Liver (tissue), 9 donors: ENCODE results near the gene COX20. TPM values are rescaled to one million over a fixed set of nuclear protein-coding genes. Genes with fewer than 3 reads are reported as not detected.

Experiments
- DNase-seq: peaks from one replicate; pipeline ENCODE4 v3.0.0-alpha.2; 2017; ENCODE audit warnings: low spot score
- H3K27ac ChIP-seq, 2 donors: one replicate each; pipeline ENCODE4 v1.7.0; 2013; ENCODE audit warnings: inconsistent platforms in 2 of 2, low read length in 2 of 2, control low read depth in 1 of 2, low read depth in 1 of 2, mild to moderate bottlenecking in 1 of 2
- H3K27me3 ChIP-seq, 4 donors: one replicate each; pipeline versions ENCODE4 v1.6.1 to v1.7.0; 2013; ENCODE audit warnings: low read length in 3 of 4, inconsistent platforms in 1 of 4, mild to moderate bottlenecking in 1 of 4, moderate library complexity in 1 of 4; ENCODE audit not compliant: control insufficient read depth in 4 of 4, insufficient read depth in 4 of 4
- H3K36me3 ChIP-seq, 4 donors: one replicate each; pipeline versions ENCODE4 v1.6.1 to v1.7.0; 2013; ENCODE audit warnings: low read length in 3 of 4, mild to moderate bottlenecking in 3 of 4, low read depth in 1 of 4, moderate library complexity in 1 of 4; ENCODE audit not compliant: control insufficient read depth in 4 of 4, insufficient read depth in 3 of 4
- H3K4me1 ChIP-seq, 4 donors: one replicate each; pipeline versions ENCODE4 v1.6.1 to v1.7.0; 2013; ENCODE audit warnings: low read length in 3 of 4, mild to moderate bottlenecking in 3 of 4, moderate library complexity in 1 of 4; ENCODE audit not compliant: control insufficient read depth in 4 of 4, insufficient read depth in 4 of 4
- H3K4me3 ChIP-seq, 3 donors: one replicate each; pipeline versions ENCODE4 v1.6.1 to v1.7.0; 2013; ENCODE audit warnings: low read length in 3 of 3, control low read depth in 1 of 3, low read depth in 1 of 3, mild to moderate bottlenecking in 1 of 3
- H3K9ac ChIP-seq, 2 donors: one replicate each; pipeline ENCODE4 v1.7.0; 2013; ENCODE audit warnings: low read length in 2 of 2, mild to moderate bottlenecking in 2 of 2, moderate library complexity in 2 of 2, control low read depth in 1 of 2, low read depth in 1 of 2
- H3K9me3 ChIP-seq, 4 donors: one replicate each; pipeline versions ENCODE4 v1.6.1 to v1.7.0; 2013; ENCODE audit warnings: low read length in 3 of 4; ENCODE audit not compliant: control insufficient read depth in 4 of 4
- CTCF ChIP-seq: fragments of 150-350 bp; IDR thresholded peaks from 2 replicates; pipeline ENCODE4 v1.5.1; 2017; ENCODE audit warnings: improper control_type of control experiment, low read depth, low read length; ENCODE audit not compliant: missing input control
- GABPA ChIP-seq, 2 donors: IDR thresholded peaks in 1 of 2; conservative IDR thresholded peaks in 1 of 2; 2 replicates each; pipeline ENCODE4 v1.6.1; 2016; ENCODE audit warnings: antibody characterized with exemption in 2 of 2, mild to moderate bottlenecking in 1 of 2, moderate library complexity in 1 of 2
- NR2F2 ChIP-seq: IDR thresholded peaks from 2 replicates; pipeline ENCODE4 v1.6.1; 2016; ENCODE audit warnings: antibody characterized with exemption
- REST ChIP-seq: IDR thresholded peaks from 2 replicates; pipeline ENCODE4 v1.6.1; 2016; ENCODE audit warnings: antibody characterized with exemption, mild to moderate bottlenecking
- RXRA ChIP-seq, 2 donors: IDR thresholded peaks; 2 replicates each; pipeline ENCODE4 v1.6.1; 2017 to 2018; ENCODE audit warnings: antibody characterized with exemption in 2 of 2, mild to moderate bottlenecking in 1 of 2
- SP1 ChIP-seq: IDR thresholded peaks from 2 replicates; pipeline ENCODE4 v1.6.1; 2018; ENCODE audit warnings: antibody characterized with exemption, mild to moderate bottlenecking
- TAF1 ChIP-seq: conservative IDR thresholded peaks from 2 replicates; pipeline ENCODE4 v1.6.1; 2016; ENCODE audit warnings: antibody characterized with exemption, mild to moderate bottlenecking
- YY1 ChIP-seq: IDR thresholded peaks from 2 replicates; pipeline ENCODE4 v1.6.1; 2016; ENCODE audit warnings: antibody characterized with exemption, mild to moderate bottlenecking
- ZBTB33 ChIP-seq: IDR thresholded peaks from 2 replicates; pipeline ENCODE4 v1.6.1; 2016; ENCODE audit warnings: antibody characterized with exemption
- WGBS: extraction: QIAGEN DNeasy Blood & Tissue Kit; methylation state at CpG from one replicate; pipeline ENCODE4 v1.1.7; 2013; 5-methylcytosine and 5-hydroxymethylcytosine counted together
- polyA plus RNA-seq, 2 donors: library from polyadenylated mRNA; stranded (reverse) in 1 of 2; unstranded in 1 of 2; fragments of 200-250 nt in 1 of 2; fragments of >200 nt in 1 of 2; fragmentation: Nextera tagmentation in 1 of 2; extraction: Ambion mirVana in 1 of 2; gene quantifications; one replicate each; pipeline versions ENCODE4 v1.2.1 to v1.2.3, GENCODE V29; 2013 to 2015
- total RNA-seq, 2 donors: library from RNA; depleted of rRNA; stranded (reverse); fragments of >200 nt; gene quantifications; one replicate each; pipeline ENCODE4 v1.2.3, GENCODE V29; 2014
- donor health status: healthy.
- donor health status: healthy.
- donor health status: healthy.
- donor health status: healthy.
- donor health status: healthy.

COX20 gene
- total and polyA plus RNA-seq, 4 donors, result 16.7 to 45.7 (median 19.0) TPM

- no peaks in the 10 kb centered on the region for H3K4me1 ChIP-seq
- TF ChIP-seq ZBTB33 (no peak), REST (no peak), NR2F2 (no peak), SP1 (no peak), GABPA (IDR thresholded peaks at IDR 0.05 in 1 of 2, conservative IDR thresholded peaks at IDR 0.05 in 1 of 2) (no peak), YY1 (no peak), TAF1 (no peak)
Measured at GRCh38 chr1:244881552-244882280, 46.3 kb downstream of the COX20 start.

GRCh38 chr1:244887281-244887680, 51.8 kb downstream of the COX20 start:
- Histone ChIP-seq H3K4me1 (no peaks in the 10 kb centered on the region), H3K9ac (no peak overlapping the region), H3K36me3 (no peaks in the 10 kb centered on the region), H3K9me3 (no peaks in the 10 kb centered on the region), H3K27me3 (no peaks in the 10 kb centered on the region), H3K27ac (no peak overlapping the region), H3K4me3 (no peak overlapping the region)
- DNase-seq, result no peak
- TF ChIP-seq RXRA (IDR thresholded peaks at IDR 0.05), result no peak
- no peak for TF ChIP-seq CTCF
- 93% methylated on average over 4 of the region's 4 CpGs for WGBS

More at GRCh38 chr1:244881552-244882280, 46.3 kb downstream of the COX20 start:
- H3K4me3 ChIP-seq, result no peak overlapping the region
- no peaks in the 10 kb centered on the region for H3K9me3 ChIP-seq
- no peaks in the 10 kb centered on the region for H3K27me3 ChIP-seq
- no peak for DNase-seq
- H3K27ac ChIP-seq, result no peak overlapping the region
- no peaks in the 10 kb centered on the region for H3K36me3 ChIP-seq
- 85% methylated on average over 11 of the region's 11 CpGs for WGBS
- no peak overlapping the region for H3K9ac ChIP-seq
